Activated T-helper 2 cell treated with anti-CD3 and anti-CD28 coated beads, Interferon-gamma antibody, Interleukin-2, Interleukin-4, amounts not matched to agents 10 μg/mL and 5 μg/mL and 100 μg/mL, durations not matched to agents 14 hours and 24 hours and 36 hours (primary cell): ENCODE data around the gene TRIM8. TPM values are rescaled to one million over a fixed set of nuclear protein-coding genes. Genes with fewer than 3 reads are reported as not detected.
A peak's percentile ranks its signal among the peaks of the same experiment; 100 is the strongest.

Source experiments
- DNase-seq: peaks from one replicate; pipeline ENCODE4 v3.0.0; 2021; ENCODE audit warnings: low spot score
- H3K27ac Mint-ChIP-seq: one replicate; pipeline ENCODE4 v1.8.0; 2021; ENCODE audit warnings: mixed read lengths
- H3K27me3 Mint-ChIP-seq: one replicate; pipeline ENCODE4 v1.8.0; 2021; ENCODE audit warnings: low read depth, mixed read lengths
- H3K36me3 Mint-ChIP-seq: one replicate; pipeline ENCODE4 v1.8.0; 2021; ENCODE audit warnings: low read depth, mixed read lengths
- H3K4me1 Mint-ChIP-seq: one replicate; pipeline ENCODE4 v1.8.0; 2021; ENCODE audit warnings: low read depth, mixed read lengths
- H3K4me3 Mint-ChIP-seq: one replicate; pipeline ENCODE4 v1.8.0; 2021; ENCODE audit warnings: low read depth, mild to moderate bottlenecking, moderate library complexity, mixed read lengths
- H3K9me3 Mint-ChIP-seq: one replicate; pipeline ENCODE4 v1.8.0; 2021; ENCODE audit warnings: mixed read lengths
- intact Hi-C: fragments of 100-400 bp; cut with micrococcal nuclease; formaldehyde crosslinking; loops from one replicate; pipeline ENCODE4 v1.15.1; 2023
- total RNA-seq: library from RNA; stranded (reverse); gene quantifications from 2 replicates; pipeline ENCODE4 v1.2.3, GENCODE V29; 2022

The TRIM8 gene
- total RNA-seq, 1 donor from 2014 or later, result 82.9 TPM

DNA sequence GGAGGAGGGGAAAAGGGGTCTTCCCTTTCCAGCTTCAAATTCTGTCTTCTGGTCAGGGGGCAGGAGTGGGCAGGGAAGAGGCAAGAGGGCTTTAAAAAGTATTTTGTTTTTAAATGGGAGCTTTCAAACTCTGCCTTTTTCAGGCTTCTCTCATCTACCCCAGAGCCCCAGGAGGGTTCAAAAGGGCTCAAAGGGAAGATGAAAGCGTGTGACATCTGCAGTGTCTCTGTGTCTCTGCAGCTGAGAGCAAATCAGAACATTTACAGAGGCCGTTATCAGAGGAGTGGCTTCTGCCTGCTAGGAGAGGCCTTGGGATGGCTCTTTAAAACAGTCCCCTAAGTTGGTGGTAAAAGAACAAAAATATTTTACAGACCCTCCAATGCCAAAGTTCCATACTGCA, 30.3 kb downstream of the TRIM8 start:
- peak overlapping the region; percentile 18 for H3K4me3 Mint-ChIP-seq
- no peaks in the 10 kb centered on the region for H3K9me3 Mint-ChIP-seq
- peaks cover 6% of the 10 kb centered on the region for H3K36me3 Mint-ChIP-seq
- H3K27me3 Mint-ChIP-seq, result no peaks in the 10 kb centered on the region
- H3K27ac Mint-ChIP-seq, result no peak overlapping the region
- H3K4me1 Mint-ChIP-seq, result peaks cover 28% of the 10 kb centered on the region
- intact Hi-C loops, result loop anchor here (2.0 to 5.0 kb wide), 2 partner anchors 28 to 38 kb away; partner anchors contain the start of genes ARL3 and SFXN2
- DNase-seq, result no peak

DNA sequence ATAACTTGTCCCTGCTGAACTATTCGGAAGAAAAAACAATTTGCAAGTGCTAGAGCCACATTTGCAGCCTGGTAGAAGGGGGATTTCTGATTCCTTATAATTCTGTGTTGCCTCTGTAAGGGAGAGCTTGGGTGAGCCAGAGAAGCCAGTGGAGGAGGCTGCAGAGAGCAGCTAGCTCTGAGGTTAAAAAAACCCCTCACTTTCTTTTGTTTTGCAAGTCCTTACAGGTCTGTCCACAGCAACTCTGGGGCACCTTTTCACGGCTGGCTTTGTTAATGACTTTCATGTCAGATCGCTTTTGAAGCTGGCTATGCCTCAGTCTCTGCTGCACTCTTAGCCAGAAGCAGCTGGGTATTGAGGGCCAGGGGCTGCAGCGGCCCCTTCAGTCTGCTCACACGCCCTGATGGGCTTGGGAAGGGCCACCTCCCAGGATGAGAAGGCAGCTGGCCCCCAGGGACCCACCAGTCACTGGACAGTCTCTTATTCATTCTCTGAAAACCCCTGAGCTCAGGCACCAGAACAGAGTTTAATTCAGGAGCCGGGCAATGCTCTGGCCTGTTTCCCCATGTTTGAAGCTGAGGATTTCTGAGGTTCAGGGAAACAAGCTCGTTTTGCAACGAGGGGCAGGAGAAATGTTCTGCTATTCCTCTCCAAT, 30.9 kb downstream of the TRIM8 start:
- intact Hi-C loops, result loop anchor here (2.0 kb wide), 1 partner anchor 28 kb away; no protein-coding TSS in a partner anchor
- peaks cover 7% of the 10 kb centered on the region for H3K36me3 Mint-ChIP-seq
- no peak for DNase-seq
- H3K27me3 Mint-ChIP-seq, result no peaks in the 10 kb centered on the region
- no peaks in the 10 kb centered on the region for H3K9me3 Mint-ChIP-seq
- no peak overlapping the region for H3K4me3 Mint-ChIP-seq
- peaks cover 28% of the 10 kb centered on the region for H3K4me1 Mint-ChIP-seq
- H3K27ac Mint-ChIP-seq, result no peak overlapping the region

DNA sequence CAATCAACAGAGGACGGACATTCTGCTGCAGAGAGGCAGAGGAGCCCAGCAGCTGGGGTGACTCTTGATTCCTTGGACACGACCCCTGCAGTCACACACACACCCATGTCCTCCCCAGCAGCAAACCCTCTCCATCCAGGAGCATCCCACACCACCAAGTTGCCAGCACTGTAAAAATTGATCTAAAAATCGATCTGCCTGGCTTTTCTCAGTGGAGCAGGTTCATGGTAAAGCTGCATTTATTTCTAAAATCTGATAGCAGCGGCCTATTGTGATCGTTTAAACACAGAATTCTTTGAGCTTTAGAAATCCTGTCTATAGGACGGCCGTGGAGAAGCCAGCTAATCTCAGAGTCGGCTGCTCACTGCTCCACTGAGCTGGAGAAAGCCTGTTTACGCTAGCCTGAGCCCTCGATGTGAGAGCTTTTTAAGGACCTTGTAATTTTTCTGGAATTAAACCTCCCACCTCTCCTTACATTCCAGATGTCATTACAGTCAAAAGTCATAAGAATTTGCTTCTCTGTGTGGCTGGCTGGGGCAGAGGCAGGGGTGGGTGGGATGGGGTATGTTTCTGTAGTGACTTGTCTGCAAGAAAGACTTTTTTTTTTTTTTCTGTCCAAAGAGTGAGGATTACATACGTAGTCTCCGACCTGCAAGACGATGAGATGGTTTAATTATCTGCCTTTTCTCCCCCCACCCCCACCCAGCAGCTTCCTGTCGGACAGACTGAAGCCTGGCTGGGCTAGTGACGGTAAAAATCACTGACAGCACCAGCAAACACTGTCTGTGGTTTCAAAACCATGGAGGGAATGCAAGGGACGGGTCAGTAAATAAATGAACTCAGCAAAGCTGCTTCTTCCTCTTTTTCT, 31.6 kb downstream of the TRIM8 start:
- Mint-ChIP-seq H3K27me3 (no peaks in the 10 kb centered on the region), H3K4me1 (peaks cover 30% of the 10 kb centered on the region), H3K27ac (no peak overlapping the region), H3K4me3 (no peak overlapping the region), H3K36me3 (peaks cover 13% of the 10 kb centered on the region), H3K9me3 (no peaks in the 10 kb centered on the region)
- intact Hi-C loops, result loop anchor here (2.0 kb wide), 1 partner anchor 29 kb away; no protein-coding TSS in a partner anchor
- no peak for DNase-seq

DNA sequence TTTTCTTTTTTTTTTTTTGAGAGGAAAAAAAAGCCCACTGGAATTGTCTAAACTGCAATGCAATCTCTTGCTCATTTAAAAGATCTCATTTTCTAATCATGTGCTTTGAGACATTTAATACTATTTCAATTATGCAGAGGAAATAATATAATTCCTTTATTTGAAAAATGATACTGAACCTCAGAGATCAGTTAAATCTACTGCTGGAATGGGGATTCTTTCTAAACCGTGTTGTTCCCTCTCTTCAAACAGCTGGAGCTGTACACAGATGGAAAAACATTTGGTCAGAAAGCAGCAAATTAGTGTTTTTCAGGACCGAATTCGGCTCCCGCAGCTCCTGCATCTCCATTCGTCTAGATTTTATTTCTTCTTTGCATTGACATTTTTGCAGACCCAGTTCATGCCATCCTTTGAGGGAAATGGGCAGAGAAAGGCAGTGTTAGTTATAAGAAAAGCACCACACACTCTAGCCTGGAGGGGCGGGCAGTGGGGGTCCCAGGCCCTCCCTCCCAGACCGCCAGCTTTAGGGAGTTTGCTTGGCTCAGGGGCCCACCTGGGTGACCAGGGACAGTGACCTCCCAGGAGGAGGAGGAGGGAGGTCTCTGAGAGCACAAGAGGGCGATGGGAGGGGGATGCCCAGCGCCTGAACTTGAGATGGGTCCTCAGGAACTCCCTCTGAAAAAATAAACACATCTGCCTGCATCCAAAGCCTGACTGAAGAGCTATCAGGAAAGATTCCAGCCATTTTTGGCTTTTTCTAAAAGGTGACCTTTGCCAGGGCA, 32.4 kb downstream of the TRIM8 start:
- no peak overlapping the region for H3K4me3 Mint-ChIP-seq
- intact Hi-C loops, result no loop called here
- no peaks in the 10 kb centered on the region for H3K9me3 Mint-ChIP-seq
- no peak for DNase-seq
- H3K27me3 Mint-ChIP-seq, result no peaks in the 10 kb centered on the region
- peaks cover 35% of the 10 kb centered on the region for H3K4me1 Mint-ChIP-seq
- H3K36me3 Mint-ChIP-seq, result peaks cover 18% of the 10 kb centered on the region
- H3K27ac Mint-ChIP-seq, result no peak overlapping the region

DNA sequence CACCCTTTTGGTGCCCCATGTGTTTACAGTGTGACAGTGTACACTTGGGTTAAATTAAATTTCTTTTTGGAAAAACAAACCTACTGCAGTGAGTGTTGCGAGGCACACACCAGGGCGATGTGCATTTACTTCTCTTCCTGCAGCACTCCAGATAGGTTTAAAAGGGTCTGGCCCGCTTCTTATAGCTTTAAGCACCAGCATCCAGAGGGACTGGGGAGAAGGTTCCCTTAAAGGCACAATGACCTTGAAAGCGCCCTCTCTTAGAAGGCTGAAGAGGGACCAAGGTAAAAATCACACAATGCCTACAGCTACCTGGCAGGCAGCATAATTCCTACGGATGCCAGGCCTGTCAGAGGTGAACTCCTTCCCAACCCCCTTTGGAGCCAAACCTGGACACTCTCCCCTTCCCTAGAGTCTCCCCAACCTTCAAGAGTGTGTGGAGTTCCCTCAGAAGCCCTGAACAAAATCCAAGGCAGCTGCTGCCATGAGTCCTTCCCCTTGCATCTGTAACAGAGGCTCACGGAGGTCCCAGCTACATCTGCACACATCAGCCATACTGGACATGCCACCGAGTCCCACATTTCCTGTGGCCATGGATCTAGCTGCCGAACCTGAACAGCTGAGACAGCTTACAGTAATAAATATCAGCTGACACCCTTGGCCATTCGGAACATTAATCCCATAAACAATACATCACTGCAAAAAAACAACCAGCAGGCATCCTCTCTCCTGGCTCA, 33.2 kb downstream of the TRIM8 start:
- H3K4me1 Mint-ChIP-seq, result peaks cover 42% of the 10 kb centered on the region
- H3K27ac Mint-ChIP-seq, result no peak overlapping the region
- no peaks in the 10 kb centered on the region for H3K27me3 Mint-ChIP-seq
- no peak overlapping the region for H3K4me3 Mint-ChIP-seq
- peaks cover 26% of the 10 kb centered on the region for H3K36me3 Mint-ChIP-seq
- no peak for DNase-seq
- no peaks in the 10 kb centered on the region for H3K9me3 Mint-ChIP-seq
- intact Hi-C loops, result no loop called here

DNA sequence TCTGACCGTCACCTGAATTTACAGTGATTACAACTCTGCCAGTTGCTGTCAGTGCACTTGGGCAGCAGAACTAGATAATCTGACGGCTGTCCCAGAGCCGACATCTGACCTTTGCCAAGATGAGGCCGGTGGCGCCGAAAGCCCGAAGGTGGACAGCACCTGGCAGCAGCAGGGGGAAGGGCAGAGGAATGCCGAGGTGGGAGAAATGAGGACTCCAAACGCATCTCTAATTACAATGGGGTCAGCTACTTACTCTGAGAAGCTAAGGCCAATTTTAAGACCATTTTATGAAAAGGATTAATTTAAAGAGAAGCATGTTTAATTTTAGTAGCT, 33.8 kb downstream of the TRIM8 start:
- intact Hi-C loops, result no loop called here
- Mint-ChIP-seq H3K36me3 (peaks cover 26% of the 10 kb centered on the region), H3K9me3 (no peaks in the 10 kb centered on the region), H3K4me1 (peaks cover 42% of the 10 kb centered on the region), H3K27me3 (no peaks in the 10 kb centered on the region), H3K27ac (no peak overlapping the region), H3K4me3 (no peak overlapping the region)
- no peak for DNase-seq

DNA sequence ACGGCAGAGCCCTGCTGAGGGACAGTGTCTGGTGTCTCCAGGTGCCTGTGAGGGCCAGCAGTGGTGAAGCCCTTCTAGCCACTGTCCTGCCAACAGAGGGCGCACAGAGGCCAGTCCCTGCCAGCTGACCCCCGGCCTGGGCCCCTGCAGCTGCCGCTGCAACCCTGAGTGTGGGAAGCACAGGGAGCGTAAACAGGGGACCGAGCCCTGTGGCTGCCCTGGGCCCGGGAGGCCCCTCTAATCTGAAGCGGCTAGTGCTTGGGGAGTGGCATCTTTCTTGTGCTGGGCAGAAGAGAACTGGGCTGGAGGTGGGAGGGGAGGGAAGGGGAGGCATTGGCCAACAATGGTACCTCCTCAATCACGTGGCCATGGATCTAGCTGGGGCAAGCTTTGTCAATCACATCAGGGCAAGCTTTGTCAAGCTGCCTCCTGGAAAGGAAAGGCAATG, 34.6 kb downstream of the TRIM8 start:
- Mint-ChIP-seq H3K27me3 (no peaks in the 10 kb centered on the region), H3K4me1 (peaks cover 40% of the 10 kb centered on the region), H3K36me3 (peaks cover 26% of the 10 kb centered on the region), H3K9me3 (no peaks in the 10 kb centered on the region), H3K4me3 (no peak overlapping the region), H3K27ac (no peak overlapping the region)
- intact Hi-C loops, result no loop called here
- no peak for DNase-seq

DNA sequence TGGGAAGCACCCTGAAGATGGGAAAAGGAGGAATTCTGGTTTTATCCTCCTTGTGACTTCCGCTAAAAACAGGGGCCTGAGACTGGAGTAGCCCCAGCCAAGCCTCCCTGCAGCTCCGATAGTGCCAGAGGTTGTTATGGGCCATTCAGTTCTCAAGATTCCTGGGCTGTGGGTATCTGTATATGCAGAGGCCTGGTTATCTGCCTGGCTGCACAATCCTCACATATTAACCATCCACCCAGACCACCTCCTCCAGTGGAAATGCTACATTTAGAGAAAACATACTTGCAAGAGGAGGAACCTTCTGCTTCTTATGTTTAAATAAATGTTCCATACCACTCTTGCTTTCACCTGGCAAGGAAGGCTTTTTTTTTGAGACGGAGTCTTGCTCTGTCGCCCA, 35.3 kb downstream of the TRIM8 start:
- Mint-ChIP-seq H3K4me1 (peaks cover 35% of the 10 kb centered on the region), H3K4me3 (no peak overlapping the region), H3K36me3 (peaks cover 26% of the 10 kb centered on the region), H3K27me3 (no peaks in the 10 kb centered on the region), H3K9me3 (no peaks in the 10 kb centered on the region), H3K27ac (no peak overlapping the region)
- intact Hi-C loops, result no loop called here
- no peak for DNase-seq

DNA sequence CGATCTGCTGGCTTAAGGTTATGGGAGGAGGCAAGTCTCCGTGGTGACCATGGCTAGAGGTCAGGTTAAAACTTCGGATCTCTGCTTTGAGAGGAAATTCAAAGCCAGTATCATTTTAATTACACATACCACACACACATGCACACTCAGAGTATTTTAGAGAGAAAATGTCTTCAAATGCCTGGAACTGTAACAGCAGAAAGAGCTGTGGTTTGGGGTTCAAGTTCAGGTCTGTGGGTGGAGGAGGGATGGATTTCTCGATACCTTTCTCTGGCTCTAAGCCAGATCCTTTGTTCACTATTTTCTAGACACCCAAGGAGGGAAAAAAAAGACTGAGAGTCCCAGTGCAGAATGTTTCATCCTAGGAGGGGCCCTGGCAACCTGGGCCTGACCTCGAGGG, 37.4 kb downstream of the TRIM8 start:
- peak overlapping the region; percentile 65 for H3K27ac Mint-ChIP-seq
- intact Hi-C loops, result no loop called here
- H3K4me3 Mint-ChIP-seq, result no peak overlapping the region
- no peak for DNase-seq
- no peaks in the 10 kb centered on the region for H3K27me3 Mint-ChIP-seq
- H3K9me3 Mint-ChIP-seq, result no peaks in the 10 kb centered on the region
- peaks cover 32% of the 10 kb centered on the region for H3K36me3 Mint-ChIP-seq
- peaks cover 21% of the 10 kb centered on the region for H3K4me1 Mint-ChIP-seq

DNA sequence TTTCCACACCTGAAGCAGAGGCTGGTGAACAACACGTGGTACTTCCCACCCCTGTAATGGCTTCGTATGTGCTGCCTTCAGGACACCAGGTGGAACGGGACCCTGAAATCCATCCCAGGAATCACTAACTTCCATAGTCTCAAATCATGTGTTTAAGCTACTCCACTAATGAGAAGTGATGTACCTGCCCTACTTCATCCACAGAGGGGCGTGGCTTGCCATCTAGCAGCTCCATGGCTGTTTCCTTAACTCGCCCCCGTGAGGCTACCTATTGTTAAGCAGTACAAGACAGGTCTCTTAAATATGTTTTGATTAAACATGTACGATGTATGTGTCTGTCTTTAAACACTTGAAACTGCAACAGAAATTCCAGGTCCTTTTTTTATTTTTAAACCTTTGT, 38.1 kb downstream of the TRIM8 start:
- H3K4me3 Mint-ChIP-seq, result no peak overlapping the region
- H3K36me3 Mint-ChIP-seq, result peaks cover 30% of the 10 kb centered on the region
- H3K9me3 Mint-ChIP-seq, result no peaks in the 10 kb centered on the region
- intact Hi-C loops, result no loop called here
- H3K27me3 Mint-ChIP-seq, result no peaks in the 10 kb centered on the region
- peaks cover 20% of the 10 kb centered on the region for H3K4me1 Mint-ChIP-seq
- no peak for DNase-seq
- H3K27ac Mint-ChIP-seq, result peak overlapping the region; percentile 43

DNA sequence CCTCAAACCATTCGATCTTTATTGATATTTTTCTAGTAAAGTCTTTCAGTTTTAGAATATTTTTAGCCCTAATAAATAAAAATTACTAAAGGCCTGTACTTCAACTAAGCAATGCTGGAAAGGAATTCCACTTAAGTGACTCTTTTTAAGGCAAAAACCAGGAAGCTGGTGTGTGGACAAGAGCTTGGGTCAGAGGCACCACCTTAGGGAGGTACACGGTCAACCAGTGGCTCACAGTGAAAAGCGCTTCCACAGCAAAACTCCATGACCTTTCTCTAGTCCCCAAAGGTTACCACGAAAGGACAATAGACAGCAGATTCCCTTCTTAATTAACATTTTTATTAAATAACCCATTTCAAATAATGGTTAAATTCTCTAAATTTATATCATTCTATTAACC, 38.7 kb downstream of the TRIM8 start:
- DNase-seq, result no peak
- Mint-ChIP-seq H3K4me3 (no peak overlapping the region), H3K4me1 (peaks cover 20% of the 10 kb centered on the region), H3K27ac (no peak overlapping the region), H3K27me3 (no peaks in the 10 kb centered on the region), H3K36me3 (peaks cover 36% of the 10 kb centered on the region), H3K9me3 (no peaks in the 10 kb centered on the region)
- intact Hi-C loops, result no loop called here

DNA sequence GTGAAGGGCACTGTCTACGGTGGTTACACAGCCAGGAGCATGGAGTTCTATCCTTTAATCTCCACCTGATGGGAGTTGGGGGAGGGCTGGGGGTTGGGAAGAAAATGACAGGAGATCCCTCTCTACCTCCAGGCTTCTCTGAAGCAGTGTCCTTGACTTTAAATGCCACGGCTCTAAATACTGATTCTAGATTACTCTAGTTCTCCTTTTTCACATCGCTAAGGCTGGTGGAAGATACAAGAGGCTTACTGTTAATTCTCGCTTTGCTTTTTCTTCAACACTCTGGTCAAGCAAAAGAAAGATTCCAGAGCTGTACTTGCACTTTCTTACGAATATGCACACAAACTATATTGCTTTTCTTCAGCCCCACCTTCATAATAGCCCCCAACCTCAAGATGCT, 39.5 kb downstream of the TRIM8 start:
- DNase-seq, result no peak
- H3K27me3 Mint-ChIP-seq, result no peaks in the 10 kb centered on the region
- intact Hi-C loops, result no loop called here
- peaks cover 17% of the 10 kb centered on the region for H3K4me1 Mint-ChIP-seq
- H3K27ac Mint-ChIP-seq, result no peak overlapping the region
- H3K4me3 Mint-ChIP-seq, result no peak overlapping the region
- no peaks in the 10 kb centered on the region for H3K9me3 Mint-ChIP-seq
- peaks cover 34% of the 10 kb centered on the region for H3K36me3 Mint-ChIP-seq
